Stomach (tissue), 19 donors: ENCODE measurements around the gene CCDC195. TPM values are rescaled to one million over a fixed set of nuclear protein-coding genes. Genes with fewer than 3 reads are reported as not detected.

Experiments
- DNase-seq, 2 donors: peaks; one replicate each; pipeline versions ENCODE4 v3.0.0 to v3.0.0-alpha.2; 2013 to 2019
- H3K27ac ChIP-seq, 5 donors: fragments of 200-600 bp in 4 of 5; sonication (generic) in 4 of 5; one replicate each; pipeline ENCODE4 v1.5.1; 2013 to 2019; ENCODE audit warnings: mild to moderate bottlenecking in 1 of 5, moderate library complexity in 1 of 5
- H3K27me3 ChIP-seq, 3 donors: fragments of 200-600 bp; sonication (generic); one replicate each; pipeline ENCODE4 v1.5.1; 2017 to 2019; ENCODE audit warnings: mixed run types in 1 of 3
- H3K36me3 ChIP-seq, 4 donors: fragments of 200-600 bp; sonication (generic); 1 replicate in 3 of 4; 2 replicates in 1 of 4; pipeline ENCODE4 v1.5.1; 2016 to 2019
- H3K4me1 ChIP-seq, 4 donors: fragments of 200-600 bp; sonication (generic); one replicate each; pipeline ENCODE4 v1.5.1; 2016 to 2019
- H3K4me3 ChIP-seq, 4 donors: fragments of 200-600 bp; sonication (generic) in 3 of 4; one replicate each; pipeline ENCODE4 v1.5.1; 2016 to 2019; ENCODE audit warnings: mild to moderate bottlenecking in 1 of 4
- H3K9me3 ChIP-seq, 4 donors: fragments of 200-600 bp; sonication (generic); one replicate each; pipeline ENCODE4 v1.5.1; 2016 to 2019
- EP300 ChIP-seq: sonication (generic); formaldehyde crosslinking; IDR thresholded peaks from one replicate; pipeline ENCODE4 v1.6.1; 2017; ENCODE audit warnings: antibody characterized with exemption
- POLR2A ChIP-seq, 4 donors: fragments of 450-650 bp; IDR thresholded peaks; one replicate each; pipeline ENCODE4 v1.6.1; 2016; ENCODE audit warnings: antibody characterized with exemption in 4 of 4, control low read depth in 2 of 4, mild to moderate bottlenecking in 1 of 4, moderate library complexity in 1 of 4
- POLR2AphosphoS5 ChIP-seq, 3 donors: sonication (generic); formaldehyde crosslinking; IDR thresholded peaks; one replicate each; pipeline ENCODE4 v1.6.1; 2016; ENCODE audit warnings: antibody characterized with exemption in 3 of 3
- WGBS, 5 donors: extraction: QIAGEN DNeasy Blood & Tissue Kit in 3 of 5; methylation state at CpG; one replicate each; pipeline versions ENCODE4 v1.1.5 to v1.1.7; 2013 to 2018; 5-methylcytosine and 5-hydroxymethylcytosine counted together
- intact Hi-C: fragments of 100-400 bp; cut with DNase I; formaldehyde crosslinking; loops from one replicate; pipeline ENCODE4 v1.15.1; 2023; ENCODE audit warnings: low total_unique reads
- long read RNA-seq, 10 donors: transcript quantifications; one replicate each; lab custom pipeline, GENCODE V29; 2026
- polyA plus RNA-seq, 3 donors: library from polyadenylated mRNA; stranded (reverse); fragments of 200-250 nt; gene quantifications; one replicate each; pipeline ENCODE4 v1.2.3, GENCODE V29; 2013
- total RNA-seq, 5 donors: library from RNA; depleted of rRNA; stranded (reverse); fragments of >200 nt; gene quantifications; one replicate each; pipeline versions ENCODE4 v1.1.0 to v1.2.3, GENCODE V29; 2014 to 2016
- TF ChIP-seq, protein P1 (sequence below), 7 experiments: fragments of 450-650 bp in 4 of 7; fragments of 200-600 bp in 3 of 7; sonication (generic) in 3 of 7; IDR thresholded peaks; one replicate each; pipeline ENCODE4 v1.5.1; 2016 to 2019; ENCODE audit warnings: antibody characterized with exemption in 7 of 7, control low read depth in 2 of 7, mild to moderate bottlenecking in 1 of 7
- donor health status: healthy with polysubstance abuse.
- donor health status: Bipolar disorder and iron deficiency.
- donor health status: healthy.

Gene CCDC195, protein sequence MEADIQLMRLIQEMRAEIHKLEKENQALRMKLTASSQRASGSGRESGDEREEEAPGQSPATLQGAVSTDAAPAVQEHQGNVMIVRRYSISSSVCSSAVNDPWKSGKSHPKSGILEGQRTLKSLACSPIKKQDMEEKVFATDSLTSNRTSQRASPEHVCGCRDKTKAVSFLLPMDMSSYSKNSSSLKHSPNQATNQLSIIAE
- total RNA-seq (not detected), polyA plus RNA-seq (not detected)
- long read RNA-seq, donor 1, result 0 reads
- long read RNA-seq, donor 2, result 0 reads
- long read RNA-seq, donor 3, result 0 reads
- long read RNA-seq, donor 4, result 0 reads
- long read RNA-seq, donor 5, result 0 reads
- long read RNA-seq, donor 6, result 0 reads
- long read RNA-seq, donor 7, result 0 reads
- long read RNA-seq, donor 8, result 0 reads
- long read RNA-seq, donor 9, result 0 reads
- long read RNA-seq, donor 10, result 0 reads

DNA sequence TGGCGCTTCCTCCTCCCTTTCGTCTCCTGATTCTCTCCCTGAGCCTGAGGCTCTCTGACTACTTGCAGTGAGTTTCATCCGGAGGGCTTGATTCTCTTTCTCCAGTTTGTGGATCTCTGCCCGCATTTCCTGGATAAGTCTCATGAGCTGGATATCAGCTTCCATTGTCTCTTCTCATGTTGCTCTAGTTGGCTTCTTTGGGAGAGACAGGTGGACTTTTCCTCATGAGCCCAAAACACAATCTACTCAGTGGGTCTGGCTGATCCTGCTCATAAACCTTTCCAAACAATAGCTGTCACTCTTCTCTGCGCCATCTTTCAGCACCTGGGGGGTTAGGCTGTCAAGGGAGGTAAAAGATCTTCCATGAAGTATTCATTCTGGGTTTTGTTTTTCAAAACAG, at the start of gene CCDC195:
CCDC195 (minus strand) TSS at position 165 of the 400 bp plus-strand sequence; CDS start at position 165, 0 bp downstream.
- Histone ChIP-seq H3K4me1 (no peaks in the 10 kb centered on the region), H3K36me3 (no peaks in the 10 kb centered on the region), H3K27me3 (no peaks in the 10 kb centered on the region), H3K9me3 (peaks cover 0 to 8% (median 0%) of the 10 kb centered on the region in 4 donors), H3K4me3 (no peak within 1 kb of the TSS), H3K27ac (no peak within 1 kb of the TSS)
- WGBS, 5 donors, result 84 to 93% (median 91%) methylated on average over 5 of the region's 5 CpGs
- intact Hi-C loops, result no loop called here
- no peak for DNase-seq
- TF ChIP-seq POLR2A (IDR thresholded peaks at IDR 0.05) (no peak), EP300 (no peak), POLR2AphosphoS5 (IDR thresholded peaks at IDR 0.05) (no peak)
- TF ChIP-seq, protein P1, sequence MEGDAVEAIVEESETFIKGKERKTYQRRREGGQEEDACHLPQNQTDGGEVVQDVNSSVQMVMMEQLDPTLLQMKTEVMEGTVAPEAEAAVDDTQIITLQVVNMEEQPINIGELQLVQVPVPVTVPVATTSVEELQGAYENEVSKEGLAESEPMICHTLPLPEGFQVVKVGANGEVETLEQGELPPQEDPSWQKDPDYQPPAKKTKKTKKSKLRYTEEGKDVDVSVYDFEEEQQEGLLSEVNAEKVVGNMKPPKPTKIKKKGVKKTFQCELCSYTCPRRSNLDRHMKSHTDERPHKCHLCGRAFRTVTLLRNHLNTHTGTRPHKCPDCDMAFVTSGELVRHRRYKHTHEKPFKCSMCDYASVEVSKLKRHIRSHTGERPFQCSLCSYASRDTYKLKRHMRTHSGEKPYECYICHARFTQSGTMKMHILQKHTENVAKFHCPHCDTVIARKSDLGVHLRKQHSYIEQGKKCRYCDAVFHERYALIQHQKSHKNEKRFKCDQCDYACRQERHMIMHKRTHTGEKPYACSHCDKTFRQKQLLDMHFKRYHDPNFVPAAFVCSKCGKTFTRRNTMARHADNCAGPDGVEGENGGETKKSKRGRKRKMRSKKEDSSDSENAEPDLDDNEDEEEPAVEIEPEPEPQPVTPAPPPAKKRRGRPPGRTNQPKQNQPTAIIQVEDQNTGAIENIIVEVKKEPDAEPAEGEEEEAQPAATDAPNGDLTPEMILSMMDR (IDR thresholded peaks at IDR 0.05), result no peak

DNA sequence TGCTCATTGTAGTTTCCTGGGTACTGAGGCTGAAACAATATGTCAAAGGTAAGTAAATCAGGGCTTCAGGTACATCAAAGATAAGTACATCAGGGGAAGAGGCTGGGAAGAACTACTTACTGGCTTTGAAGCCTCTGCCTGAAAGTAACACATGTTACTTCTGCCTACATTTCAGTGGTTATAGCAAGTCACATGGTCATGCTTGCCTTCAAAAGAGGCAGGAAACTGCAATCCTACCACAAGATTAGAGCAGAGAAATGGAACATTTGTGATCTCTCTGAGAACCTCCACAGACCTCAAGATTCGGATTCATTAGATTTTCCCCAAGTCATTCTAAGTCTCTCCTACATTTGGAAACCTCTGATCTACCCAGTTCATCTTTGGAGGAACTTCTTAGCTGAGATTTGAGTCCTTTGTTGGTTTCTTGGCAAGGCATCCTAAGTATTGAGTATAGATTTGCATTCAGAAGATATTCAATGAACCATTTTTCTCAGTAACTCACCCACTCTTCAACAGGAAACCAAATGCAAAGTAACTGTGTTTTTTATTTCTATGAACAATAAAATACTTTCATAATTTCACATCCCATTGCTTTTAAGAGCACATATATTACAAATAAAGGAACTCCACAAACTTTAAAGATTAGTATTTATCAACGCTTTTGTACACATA, 48.5 kb upstream of the CCDC195 start:
- Histone ChIP-seq H3K27me3 (no peaks in the 10 kb centered on the region), H3K4me1 (no peaks in the 10 kb centered on the region), H3K9me3 (no peaks in the 10 kb centered on the region), H3K36me3 (peaks cover under 1 to 33% (median 5%) of the 10 kb centered on the region in 4 donors), H3K4me3 (no peak overlapping the region), H3K27ac (no peak overlapping the region)
- no peak for DNase-seq
- 71 to 88% (median 85%) methylated on average over 2 of the region's 2 CpGs for WGBS, 5 donors
- intact Hi-C loops, result no loop called here
- TF ChIP-seq, protein P1 (IDR thresholded peaks at IDR 0.05), result no peak
- TF ChIP-seq EP300, result no peak
- no peak for TF ChIP-seq POLR2AphosphoS5 (IDR thresholded peaks at IDR 0.05)
- no peak for TF ChIP-seq POLR2A (IDR thresholded peaks at IDR 0.05)

DNA sequence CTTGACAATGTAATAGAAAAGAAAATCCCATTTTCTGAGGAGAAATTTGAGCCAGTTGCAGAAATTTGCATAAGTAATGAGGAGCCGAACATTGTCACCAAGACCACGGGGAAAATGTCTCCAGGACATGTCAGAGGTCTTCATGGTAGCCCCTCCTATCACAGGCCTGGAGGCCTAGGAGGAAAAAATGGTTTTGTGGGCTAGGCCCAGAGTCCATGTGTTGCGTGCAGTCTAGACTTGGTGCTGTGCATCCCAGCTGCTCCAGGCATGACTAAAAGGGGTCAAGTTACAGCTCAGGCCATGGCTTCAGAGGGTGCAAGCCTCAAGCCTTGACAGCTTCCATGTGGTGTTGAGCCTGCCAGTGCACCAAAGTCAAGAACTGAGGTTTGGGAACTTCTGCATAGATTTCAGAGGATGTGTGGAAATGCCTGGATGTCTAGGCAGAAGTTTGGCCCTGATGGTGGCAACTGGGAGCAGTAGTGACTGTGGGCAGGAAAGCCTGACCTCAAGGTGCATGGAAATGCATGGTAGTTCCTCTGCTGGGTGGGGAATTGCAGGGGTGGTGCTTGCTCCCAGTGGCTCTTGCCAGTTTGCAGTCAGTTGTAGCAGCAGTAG, 41.9 kb upstream of the CCDC195 start:
- Histone ChIP-seq H3K9me3 (peaks cover 0 to 18% (median 16%) of the 10 kb centered on the region in 4 donors), H3K36me3 (peaks cover 0 to 12% (median 5%) of the 10 kb centered on the region in 4 donors), H3K27ac (no peak overlapping the region), H3K4me1 (no peaks in the 10 kb centered on the region), H3K27me3 (no peaks in the 10 kb centered on the region), H3K4me3 (no peak overlapping the region)
- TF ChIP-seq EP300 (no peak), POLR2AphosphoS5 (IDR thresholded peaks at IDR 0.05) (no peak), POLR2A (IDR thresholded peaks at IDR 0.05) (no peak)
- TF ChIP-seq, protein P1 (IDR thresholded peaks at IDR 0.05), result no peak
- intact Hi-C loops, result no loop called here
- 75 to 84% (median 83%) methylated on average over 3 of the region's 3 CpGs for WGBS, 5 donors
- DNase-seq, result no peak
